ENCODE data around the gene OAS1. TPM values are rescaled to one million over a fixed set of nuclear protein-coding genes. Genes with fewer than 3 reads are reported as not detected.
A peak's percentile ranks its signal among the peaks of the same experiment; 100 is the strongest.

The OAS1 gene
- total RNA-seq, 2 donors from 2014 or later: 2.8 to 4.7 TPM

DNA sequence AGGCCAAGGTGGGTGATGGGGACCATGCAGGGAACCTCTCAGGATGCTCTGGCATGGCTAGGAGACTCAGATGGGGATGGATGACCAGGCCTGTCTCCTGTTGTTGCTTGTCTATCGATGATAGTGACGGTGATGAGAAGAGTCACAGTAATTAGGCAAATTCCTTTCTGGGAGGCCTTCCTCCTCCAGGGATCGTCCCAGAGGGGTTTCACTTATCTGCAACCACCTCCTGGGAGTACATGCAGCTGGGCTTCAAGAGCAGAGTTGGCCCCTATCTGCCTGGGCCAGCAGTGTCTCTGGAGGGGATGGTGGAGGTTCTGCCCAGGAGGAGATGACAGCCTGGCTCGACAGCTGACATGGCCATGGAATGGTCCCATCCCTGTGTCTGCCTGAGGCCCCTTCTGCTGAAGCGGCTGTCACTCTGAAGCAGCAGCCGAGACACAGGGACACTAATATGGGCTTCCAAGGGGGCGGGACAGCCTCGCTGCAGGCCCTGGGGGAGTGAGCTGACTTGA, 27.5 kb upstream of the OAS1 start:
- ATAC-seq: no peak
- Mint-ChIP-seq H3K4me3 (no peak overlapping the region), H3K27me3 (peaks cover 23 to 24% of the 10 kb centered on the region in 2 donors), H3K9me3 (no peaks in the 10 kb centered on the region), H3K27ac (no peak overlapping the region), H3K36me3 (no peaks in the 10 kb centered on the region), H3K4me1 (ENCODE audit: low read depth in 2 of 2) (no peaks in the 10 kb centered on the region)
- no peak for DNase-seq (ENCODE audit: low spot score)

DNA sequence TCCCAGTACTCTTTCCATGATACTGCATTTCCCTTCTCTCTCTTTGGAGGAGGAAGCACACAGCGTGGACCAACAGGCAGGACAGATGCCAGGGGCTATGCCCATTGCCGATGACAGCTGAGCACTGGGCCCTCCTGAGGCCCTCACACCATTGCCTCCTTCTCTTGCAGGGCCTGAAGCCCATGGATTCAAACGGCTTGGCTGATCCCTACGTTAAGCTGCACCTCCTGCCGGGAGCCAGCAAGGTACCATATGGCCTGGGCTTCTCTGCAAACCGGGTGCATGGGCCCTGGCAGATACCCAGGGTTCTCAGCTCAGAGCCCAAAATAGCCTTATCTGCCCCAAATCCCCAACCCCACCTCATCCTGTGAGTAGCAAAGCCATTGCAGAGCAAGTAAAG, 25.2 kb upstream of the OAS1 start:
- Mint-ChIP-seq H3K9me3 (no peaks in the 10 kb centered on the region), H3K4me1 (ENCODE audit: low read depth in 2 of 2) (no peaks in the 10 kb centered on the region), H3K4me3 (no peak overlapping the region), H3K27ac (no peak overlapping the region), H3K36me3 (no peaks in the 10 kb centered on the region), H3K27me3 (peaks cover 19 to 32% of the 10 kb centered on the region in 2 donors)
- no peak for ATAC-seq
- no peak for DNase-seq (ENCODE audit: low spot score)

DNA sequence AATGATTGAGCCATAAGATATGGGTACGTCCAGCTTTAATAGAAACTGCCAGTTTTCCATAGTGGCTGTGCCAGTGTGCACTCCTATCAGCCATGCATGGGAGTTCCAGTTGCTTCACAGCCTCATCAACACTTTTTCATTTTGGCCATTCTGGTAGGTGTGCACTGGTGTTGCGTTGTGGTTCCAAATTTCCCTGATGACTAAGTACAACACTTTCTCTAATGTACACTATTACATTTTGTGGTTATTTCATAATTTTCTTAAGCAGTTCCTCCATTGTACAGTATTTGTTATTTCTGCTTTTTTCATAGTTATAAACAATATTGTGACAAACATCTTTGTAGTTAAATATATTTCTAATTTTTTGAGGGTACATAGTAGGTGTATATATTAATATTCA, 21.5 kb upstream of the OAS1 start:
- ATAC-seq (no peak), DNase-seq (ENCODE audit: low spot score) (no peak)
- H3K4me1 Mint-ChIP-seq (ENCODE audit: low read depth in 2 of 2): no peaks in the 10 kb centered on the region
- no peaks in the 10 kb centered on the region for H3K9me3 Mint-ChIP-seq
- H3K27ac Mint-ChIP-seq: no peak overlapping the region
- H3K4me3 Mint-ChIP-seq: no peak overlapping the region
- H3K27me3 Mint-ChIP-seq: peaks cover 11 to 28% of the 10 kb centered on the region in 2 donors
- H3K36me3 Mint-ChIP-seq: no peaks in the 10 kb centered on the region

DNA sequence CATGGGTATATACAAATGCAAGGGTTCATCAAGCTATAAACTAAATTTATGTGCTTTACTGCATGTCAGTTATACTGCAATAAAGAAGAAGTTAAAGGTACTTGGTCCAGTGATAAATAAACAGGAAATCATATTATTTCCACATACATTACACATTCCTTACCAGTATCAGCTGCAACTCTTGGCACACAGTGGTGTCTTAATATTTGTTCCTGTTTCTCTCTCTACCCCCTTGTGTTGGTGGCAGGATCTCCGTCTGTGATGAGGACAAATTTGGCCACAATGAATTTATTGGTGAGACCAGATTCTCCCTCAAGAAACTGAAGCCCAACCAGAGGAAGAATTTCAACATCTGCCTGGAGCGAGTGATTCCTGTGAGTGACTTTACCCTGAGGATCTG, 19.2 kb upstream of the OAS1 start:
- ATAC-seq: no peak

DNA sequence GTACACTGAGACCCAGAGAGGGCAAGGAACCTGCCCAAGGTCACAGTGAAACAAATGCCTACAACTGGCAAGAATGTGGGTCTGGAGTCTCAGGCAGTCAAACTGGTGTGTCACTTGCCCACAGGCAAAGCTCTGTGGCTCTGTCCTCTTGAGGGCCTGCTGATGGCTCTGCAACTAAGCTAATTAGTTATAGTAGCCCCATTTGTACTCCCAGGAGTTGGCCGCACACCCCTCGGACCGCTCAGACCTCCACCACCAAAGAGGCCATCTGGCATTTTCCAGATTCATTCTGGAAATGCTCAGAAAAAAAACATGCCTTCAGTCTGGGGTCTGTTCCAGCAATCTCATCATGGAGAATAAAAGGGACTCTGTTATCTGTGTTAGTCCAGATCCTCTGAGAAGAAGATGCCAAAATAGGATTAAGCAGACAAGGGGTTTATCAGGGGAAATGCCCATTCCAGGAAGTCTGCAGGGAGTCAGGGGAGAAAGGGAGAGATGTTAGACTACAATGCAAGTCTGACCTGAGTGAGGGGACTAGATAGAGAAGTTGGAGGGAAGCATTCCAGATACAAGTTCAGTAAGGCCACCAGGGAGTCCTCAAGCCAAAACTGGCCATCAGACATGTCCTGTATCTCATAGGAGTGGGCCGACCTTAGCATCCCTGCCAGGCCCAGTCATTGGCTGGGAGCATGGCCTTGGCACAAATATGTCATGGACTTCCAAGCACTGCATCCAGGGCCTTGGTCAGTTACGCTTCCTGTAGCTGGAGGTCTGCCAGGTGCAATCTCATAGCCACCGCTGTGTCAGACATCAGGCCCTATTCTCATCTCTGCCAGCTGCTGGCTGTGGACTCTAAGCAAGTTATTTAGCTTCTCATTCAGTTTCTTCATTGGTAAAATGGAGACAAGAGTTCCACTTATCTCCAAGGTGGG, 15.4 kb upstream of the OAS1 start:
- H3K36me3 Mint-ChIP-seq: no peaks in the 10 kb centered on the region
- H3K9me3 Mint-ChIP-seq: no peaks in the 10 kb centered on the region
- H3K4me1 Mint-ChIP-seq (ENCODE audit: low read depth in 2 of 2): no peaks in the 10 kb centered on the region
- ATAC-seq: no peak
- no peak overlapping the region for H3K27ac Mint-ChIP-seq
- H3K4me3 Mint-ChIP-seq: no peak overlapping the region
- H3K27me3 Mint-ChIP-seq: peaks cover under 1 to 2% of the 10 kb centered on the region in 2 donors
- DNase-seq (ENCODE audit: low spot score): no peak

More for the DNA sequence above, 19.2 kb upstream of the OAS1 start:
- Mint-ChIP-seq H3K27ac (no peak overlapping the region), H3K9me3 (no peaks in the 10 kb centered on the region), H3K4me1 (ENCODE audit: low read depth in 2 of 2) (no peaks in the 10 kb centered on the region), H3K4me3 (no peak overlapping the region), H3K27me3 (peaks cover 9 to 24% of the 10 kb centered on the region in 2 donors), H3K36me3 (no peaks in the 10 kb centered on the region)
- DNase-seq (ENCODE audit: low spot score): no peak

DNA sequence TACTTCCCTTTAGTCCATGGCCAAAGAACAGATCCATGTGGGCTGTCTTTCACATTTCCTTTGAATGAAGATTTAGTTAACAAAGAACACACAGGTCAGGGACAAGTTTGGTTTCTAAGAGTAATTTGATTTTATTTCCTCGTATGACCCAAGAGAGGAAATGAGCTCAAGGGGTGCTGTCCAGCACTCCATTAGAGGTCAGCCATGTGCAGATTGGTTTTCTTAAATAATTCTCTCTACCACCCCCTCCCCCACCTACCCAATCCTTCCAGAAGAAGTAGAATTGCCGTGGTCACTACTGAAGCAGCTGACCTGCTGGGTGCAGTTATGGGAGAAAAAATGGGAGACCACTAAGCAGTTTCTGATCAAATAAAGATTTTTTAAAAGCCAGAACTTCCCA, 13.9 kb upstream of the OAS1 start:
- H3K27me3 Mint-ChIP-seq: peaks cover 7 to 9% of the 10 kb centered on the region in 2 donors
- ATAC-seq (no peak), DNase-seq (ENCODE audit: low spot score) (no peak)
- no peaks in the 10 kb centered on the region for H3K36me3 Mint-ChIP-seq
- no peak overlapping the region for H3K4me3 Mint-ChIP-seq
- H3K4me1 Mint-ChIP-seq (ENCODE audit: low read depth in 2 of 2): no peaks in the 10 kb centered on the region
- H3K27ac Mint-ChIP-seq: no peak overlapping the region
- H3K9me3 Mint-ChIP-seq: no peaks in the 10 kb centered on the region

DNA sequence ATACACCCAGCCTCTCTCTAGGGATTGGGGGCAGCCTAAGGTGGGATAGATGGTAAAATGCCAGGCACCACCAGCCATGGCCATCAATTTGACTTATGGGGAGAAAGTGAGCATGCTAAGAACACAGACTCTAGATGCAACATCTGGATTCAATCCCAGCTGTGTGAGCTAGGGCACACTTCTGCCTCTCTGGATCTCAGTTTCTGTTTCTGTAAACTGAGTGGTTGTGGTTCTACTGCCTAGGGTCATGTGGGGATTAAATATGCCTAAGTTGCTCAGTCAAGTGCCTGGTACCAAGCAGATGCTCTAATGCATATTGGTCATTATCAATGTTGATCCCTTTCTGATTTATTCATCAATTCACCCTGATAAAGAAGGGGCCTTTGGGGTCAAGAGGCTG, 12.6 kb upstream of the OAS1 start:
- Mint-ChIP-seq H3K9me3 (no peaks in the 10 kb centered on the region), H3K4me1 (ENCODE audit: low read depth in 2 of 2) (no peaks in the 10 kb centered on the region), H3K36me3 (no peaks in the 10 kb centered on the region), H3K4me3 (no peak overlapping the region), H3K27ac (no peak overlapping the region), H3K27me3 (peaks cover 16 to 19% of the 10 kb centered on the region in 2 donors)
- DNase-seq (ENCODE audit: low spot score) (no peak), ATAC-seq (no peak)

DNA sequence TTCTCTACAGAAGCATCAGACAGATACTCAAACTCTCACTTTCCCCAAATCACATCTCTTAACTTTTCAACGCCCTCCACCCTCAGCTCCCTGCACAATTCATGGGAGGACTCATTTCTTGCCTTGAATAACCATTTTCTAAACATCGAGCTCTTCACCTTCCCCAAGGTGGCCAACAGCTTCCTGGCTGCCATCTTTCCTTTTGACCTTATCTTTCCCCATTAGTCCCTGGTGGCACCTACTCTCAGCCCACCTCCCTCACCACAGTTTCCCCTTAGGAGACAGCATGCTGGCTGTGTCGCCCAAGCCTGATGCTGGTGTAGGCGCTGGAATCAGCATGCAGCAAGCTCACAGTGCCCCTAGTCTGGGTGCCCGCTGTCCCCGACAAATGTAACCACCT, 8.4 kb upstream of the OAS1 start:
- no peak for ATAC-seq
- Mint-ChIP-seq H3K36me3 (no peaks in the 10 kb centered on the region), H3K4me1 (ENCODE audit: low read depth in 2 of 2) (peaks cover 4 to 6% of the 10 kb centered on the region in 2 donors), H3K27me3 (peaks cover 16 to 19% of the 10 kb centered on the region in 2 donors), H3K27ac (no peak overlapping the region), H3K4me3 (no peak overlapping the region), H3K9me3 (no peaks in the 10 kb centered on the region)
- no peak for DNase-seq (ENCODE audit: low spot score)

DNA sequence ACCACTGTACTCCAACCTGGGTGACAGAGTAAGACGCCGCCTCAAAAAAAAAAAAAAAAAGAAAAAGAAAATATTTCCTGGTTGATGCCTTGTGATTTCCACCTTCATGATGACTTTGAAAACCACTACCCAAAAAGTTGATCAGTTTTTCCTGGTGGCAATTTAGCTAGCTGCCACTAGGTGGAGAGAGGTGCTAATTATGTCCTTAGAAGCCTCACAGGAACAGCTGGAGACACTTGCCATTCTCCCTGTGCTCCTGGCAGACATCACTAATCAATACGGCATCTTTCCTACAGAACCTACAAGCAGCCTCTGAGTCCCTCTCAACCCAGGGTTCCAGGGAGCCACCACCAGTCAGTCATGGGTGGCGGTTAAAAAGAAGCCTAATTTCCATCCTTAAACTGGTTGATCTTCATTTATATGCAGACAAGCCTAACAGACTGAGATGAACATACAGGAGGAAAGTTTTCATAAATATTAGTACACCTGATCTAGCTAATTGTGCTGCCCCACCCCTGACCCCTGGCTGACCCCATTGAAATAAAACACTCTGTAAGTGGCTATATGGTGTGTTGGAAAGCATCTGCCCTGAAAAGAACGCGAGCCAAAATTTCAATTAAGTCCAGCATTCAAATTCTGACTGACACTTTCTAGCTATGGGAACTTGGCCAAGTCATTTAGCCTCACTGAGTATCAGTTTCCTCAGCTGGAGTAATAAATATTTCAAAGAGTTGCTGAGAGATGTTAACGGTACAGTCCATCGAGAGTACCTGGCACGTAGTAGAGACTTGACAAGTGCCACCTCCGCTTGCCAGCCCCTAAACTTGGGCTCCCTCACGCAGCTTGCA, 6.2 kb upstream of the OAS1 start:
- H3K4me3 Mint-ChIP-seq: no peak overlapping the region
- DNase-seq (ENCODE audit: low spot score) (peak; percentile 65), ATAC-seq (peak in 1 of 2 donors; percentile 56)
- H3K27me3 Mint-ChIP-seq: peaks cover 16 to 19% of the 10 kb centered on the region in 2 donors
- no peaks in the 10 kb centered on the region for H3K9me3 Mint-ChIP-seq
- no peaks in the 10 kb centered on the region for H3K36me3 Mint-ChIP-seq
- peaks cover 6 to 11% of the 10 kb centered on the region in 2 donors for H3K4me1 Mint-ChIP-seq (ENCODE audit: low read depth in 2 of 2)
- H3K27ac Mint-ChIP-seq: no peak overlapping the region

DNA sequence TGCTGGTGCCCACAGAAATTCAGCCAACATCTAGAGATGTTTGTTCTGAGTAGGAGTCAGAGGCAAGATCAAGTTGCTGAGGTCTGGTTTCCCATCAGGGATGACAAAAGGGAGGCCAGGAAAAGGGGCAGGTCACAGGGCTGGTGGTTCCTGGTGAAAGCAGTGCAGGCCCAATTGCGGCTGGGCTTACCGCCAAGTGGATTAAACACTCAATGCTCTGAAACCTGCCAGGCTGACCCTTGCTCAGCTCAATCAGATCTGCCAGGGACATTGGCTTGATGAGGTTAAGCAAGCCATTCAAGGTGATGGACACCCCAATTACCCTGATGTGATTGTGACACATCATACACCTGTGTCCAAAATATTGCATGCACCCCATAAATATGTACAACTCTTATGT, 5.5 kb upstream of the OAS1 start:
- Mint-ChIP-seq H3K9me3 (no peaks in the 10 kb centered on the region), H3K36me3 (no peaks in the 10 kb centered on the region), H3K4me1 (ENCODE audit: low read depth in 2 of 2) (peaks cover 6 to 11% of the 10 kb centered on the region in 2 donors), H3K4me3 (no peak overlapping the region), H3K27ac (no peak overlapping the region), H3K27me3 (peaks cover 16 to 19% of the 10 kb centered on the region in 2 donors)
- no peak for ATAC-seq
- no peak for DNase-seq (ENCODE audit: low spot score)

DNA sequence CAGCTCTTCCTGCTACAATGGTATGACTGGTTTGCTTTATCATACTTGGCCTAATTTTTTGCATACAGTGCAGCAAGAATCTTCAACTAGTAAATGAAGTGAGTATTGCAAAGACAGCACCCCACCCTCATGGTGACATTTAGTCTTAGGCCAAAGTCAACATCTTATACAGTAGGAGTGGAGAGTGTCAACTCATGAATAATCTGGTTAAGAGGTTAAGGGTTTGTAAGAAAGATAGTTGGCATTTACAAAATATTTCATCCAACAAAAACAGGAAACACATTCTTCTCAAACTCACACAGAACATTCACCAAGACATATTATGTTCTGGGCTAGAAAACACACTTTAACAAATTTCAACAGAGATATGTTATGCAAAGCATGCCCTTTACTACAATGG, 2.2 kb upstream of the OAS1 start:
- Mint-ChIP-seq H3K4me3 (no peak overlapping the region), H3K36me3 (no peaks in the 10 kb centered on the region), H3K4me1 (ENCODE audit: low read depth in 2 of 2) (peaks cover 35 to 40% of the 10 kb centered on the region in 2 donors), H3K9me3 (no peaks in the 10 kb centered on the region), H3K27ac (peak overlapping the region in 1 of 2 donors; percentile 32), H3K27me3 (no peaks in the 10 kb centered on the region)
- ATAC-seq (no peak), DNase-seq (ENCODE audit: low spot score) (no peak)

DNA sequence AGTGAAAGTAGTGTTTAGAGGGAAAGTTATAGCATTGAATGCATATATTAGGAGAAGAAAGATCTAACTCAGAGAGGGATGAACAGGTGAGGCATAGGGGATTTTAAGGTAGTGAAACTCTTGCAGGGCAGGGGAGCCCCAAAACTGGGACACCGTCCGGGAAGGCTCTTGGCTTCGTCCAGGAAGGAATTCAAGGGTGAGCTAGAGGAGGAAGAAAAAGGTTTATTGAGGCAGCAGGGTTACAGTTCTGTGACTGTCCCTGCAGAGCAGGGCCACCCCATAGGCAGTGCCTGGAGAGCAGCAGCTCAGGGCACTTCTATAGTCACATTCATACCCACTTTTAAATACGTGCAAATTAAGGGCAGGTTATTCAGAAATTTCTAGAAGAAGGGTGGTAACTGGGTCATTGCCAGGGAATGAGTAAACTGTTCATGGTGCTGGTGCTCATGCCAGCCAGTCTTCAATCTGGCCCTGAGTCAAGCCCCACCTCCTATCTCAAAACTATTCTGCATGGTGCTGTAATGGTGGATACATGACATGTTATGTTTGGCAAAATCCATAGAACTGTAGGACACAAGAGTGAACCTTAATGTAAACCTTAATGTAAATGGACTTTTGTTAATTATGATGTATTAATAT, 1.2 kb upstream of the OAS1 start:
- Mint-ChIP-seq H3K4me1 (ENCODE audit: low read depth in 2 of 2) (peaks cover 40 to 45% of the 10 kb centered on the region in 2 donors), H3K9me3 (no peaks in the 10 kb centered on the region), H3K36me3 (peaks cover 4% of the 10 kb centered on the region), H3K4me3 (no peak overlapping the region), H3K27ac (peak overlapping the region in 1 of 2 donors; percentile 10), H3K27me3 (no peaks in the 10 kb centered on the region)
- DNase-seq (ENCODE audit: low spot score) (no peak), ATAC-seq (no peak)

DNA sequence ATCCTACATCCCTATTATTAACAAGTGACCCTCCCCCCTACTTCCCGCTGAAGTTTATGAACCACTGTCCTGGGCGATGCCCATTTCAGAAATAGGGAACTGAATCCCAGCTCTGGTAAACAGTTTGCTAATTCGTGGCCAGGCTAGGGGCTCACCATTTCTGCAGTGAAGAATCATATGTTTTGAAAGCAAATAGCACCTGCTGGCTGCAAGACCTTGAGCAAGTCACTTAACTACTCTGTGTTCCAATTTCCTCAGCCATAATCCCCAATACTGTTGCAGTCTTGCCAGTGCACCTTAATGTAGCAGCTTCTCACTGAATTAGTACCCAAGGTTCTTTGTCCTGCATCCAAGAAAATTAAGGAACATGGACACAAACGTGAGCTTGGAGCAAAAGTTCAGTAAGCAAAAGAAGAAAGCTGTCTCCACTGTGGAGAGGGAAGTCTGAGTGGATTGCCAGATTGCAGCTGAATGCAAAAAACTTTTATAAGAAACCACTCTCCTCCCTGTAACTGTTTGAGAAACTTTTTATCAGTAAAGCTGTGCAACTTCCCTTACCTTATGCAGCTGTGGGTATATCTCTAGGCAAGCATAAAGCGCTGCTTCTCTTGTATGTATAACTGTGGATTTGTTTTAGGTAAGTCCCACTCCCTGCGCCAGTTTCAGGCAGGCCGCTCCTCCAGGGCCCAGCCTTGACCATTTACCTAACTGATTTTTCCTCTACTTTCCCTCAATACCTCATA, 824 bp downstream of the OAS1 start:
- peak overlapping the region; percentile 99 for H3K4me3 Mint-ChIP-seq
- no peaks in the 10 kb centered on the region for H3K27me3 Mint-ChIP-seq
- peaks cover 39 to 40% of the 10 kb centered on the region in 2 donors for H3K4me1 Mint-ChIP-seq (ENCODE audit: low read depth in 2 of 2)
- ATAC-seq (peak in 1 of 2 donors; percentile 36), DNase-seq (ENCODE audit: low spot score) (no peak)
- H3K9me3 Mint-ChIP-seq: no peaks in the 10 kb centered on the region
- peaks cover 8% of the 10 kb centered on the region for H3K36me3 Mint-ChIP-seq
- peak overlapping the region; percentile 77 to 82 for H3K27ac Mint-ChIP-seq
